MM.1S (cell line): Measurements from ENCODE around the gene DIO3.
"Not testable (repeated sequence)": the region's sequence is repeated elsewhere in the genome, so short reads cannot be mapped to it uniquely, and the experiment has no call there.

ENCODE experiments used
- DNase-seq: peaks from one replicate; pipeline ENCODE4 v3.0.0-alpha.2; 2015
- H2AFZ ChIP-seq: fragments of 300-600 bp; sonication (generic); 2 replicates; pipeline ENCODE4 v1.6.0; 2016; ENCODE audit warnings: antibody characterized with exemption, low read length
- H3F3A ChIP-seq: fragments of 300-600 bp; sonication (generic); 2 replicates; pipeline ENCODE4 v1.6.1; 2016; ENCODE audit warnings: mild to moderate bottlenecking, antibody characterized with exemption, low read length, moderate library complexity, mixed read lengths; ENCODE audit not compliant: insufficient read depth
- H3K27ac ChIP-seq: fragments of 300-600 bp; sonication (generic); 2 replicates; pipeline ENCODE4 v1.5.1; 2016; ENCODE audit warnings: mild to moderate bottlenecking, low read length
- H3K27me3 ChIP-seq: fragments of 300-600 bp; sonication (generic); replicated peaks from 2 replicates; pipeline ENCODE4 v1.6.0; 2016; ENCODE audit warnings: low read length; ENCODE audit not compliant: insufficient read depth
- H3K36me3 ChIP-seq: fragments of 300-600 bp; sonication (generic); replicated peaks from 2 replicates; pipeline ENCODE4 v1.6.1; 2016; ENCODE audit warnings: mild to moderate bottlenecking, low read length, mixed read lengths; ENCODE audit not compliant: insufficient read depth
- H3K4me1 ChIP-seq: fragments of 300-600 bp; sonication (generic); 2 replicates; pipeline ENCODE4 v1.6.1; 2016; ENCODE audit warnings: low read length, mixed read lengths
- H3K4me2 ChIP-seq: fragments of 300-600 bp; sonication (generic); 2 replicates; pipeline ENCODE4 v1.6.0; 2016; ENCODE audit warnings: low read depth, low read length
- H3K4me3 ChIP-seq: fragments of 300-600 bp; sonication (generic); 2 replicates; pipeline ENCODE4 v1.5.1; 2016; ENCODE audit warnings: low read length, mixed read lengths
- H3K79me2 ChIP-seq: fragments of 300-600 bp; sonication (generic); 2 replicates; pipeline ENCODE4 v1.6.1; 2016; ENCODE audit warnings: mixed run types, low read length, mixed read lengths
- H3K9ac ChIP-seq: fragments of 300-600 bp; sonication (generic); 2 replicates; pipeline ENCODE4 v1.6.1; 2016; ENCODE audit warnings: low read length, mixed read lengths
- H3K9me2 ChIP-seq: fragments of 300-600 bp; sonication (generic); replicated peaks from 2 replicates; pipeline ENCODE4 v1.6.1; 2016; ENCODE audit warnings: mild to moderate bottlenecking, low read length, mixed read lengths; ENCODE audit not compliant: insufficient read depth
- H3K9me3 ChIP-seq: fragments of 300-600 bp; sonication (generic); replicated peaks from 2 replicates; pipeline ENCODE4 v1.6.1; 2016; ENCODE audit warnings: mild to moderate bottlenecking, low read length, mixed read lengths; ENCODE audit not compliant: insufficient read depth
- H4K20me1 ChIP-seq: fragments of 300-600 bp; sonication (generic); 2 replicates; pipeline ENCODE4 v1.6.1; 2016; ENCODE audit warnings: mild to moderate bottlenecking, low read length, moderate library complexity, mixed read lengths; ENCODE audit not compliant: insufficient read depth
- CTCF ChIP-seq: fragments of 300-600 bp; sonication (generic); IDR thresholded peaks from 2 replicates; pipeline ENCODE4 v1.5.1; 2016; ENCODE audit warnings: antibody characterized with exemption, low read length, mixed read lengths
- EZH2 ChIP-seq: fragments of 300-600 bp; sonication (generic); optimal IDR thresholded peaks from 2 replicates; pipeline ENCODE3; 2017; ENCODE audit warnings: low read depth, mild to moderate bottlenecking, antibody characterized with exemption, low read length, mixed read lengths
- EZH2phosphoT487 ChIP-seq: fragments of 300-600 bp; sonication (generic); IDR thresholded peaks from 2 replicates; pipeline ENCODE4 v1.6.1; 2018; ENCODE audit warnings: antibody characterized with exemption, low read length

The DIO3 gene

GRCh38 chr14:101547961-101548669 is 13.2 kb upstream of the DIO3 start:
- H3K4me3 ChIP-seq, result no peak overlapping the region
- H3K4me2 ChIP-seq, result no peak overlapping the region
- no peaks in the 10 kb centered on the region; the same call in 1 of the 2 replicates for H3K27me3 ChIP-seq
- no peak overlapping the region for H3K27ac ChIP-seq
- H2AFZ ChIP-seq, result no peak overlapping the region
- no peaks in the 10 kb centered on the region for H3K36me3 ChIP-seq
- DNase-seq, result no peak
- H3K79me2 ChIP-seq, result no peaks in the 10 kb centered on the region
- no peak for TF ChIP-seq EZH2
- TF ChIP-seq EZH2phosphoT487, result no peak
- TF ChIP-seq CTCF, result no peak
- no peaks in the 10 kb centered on the region for H3K9me2 ChIP-seq
- H4K20me1 ChIP-seq, result no peaks in the 10 kb centered on the region
- no peaks in the 10 kb centered on the region for H3F3A ChIP-seq
- no peak overlapping the region for H3K9ac ChIP-seq
- no peaks in the 10 kb centered on the region for H3K9me3 ChIP-seq
- no peaks in the 10 kb centered on the region for H3K4me1 ChIP-seq

GRCh38 chr14:101548710-101549109 is 12.6 kb upstream of the DIO3 start:
- no peak for DNase-seq
- Histone ChIP-seq H2AFZ (no peak overlapping the region), H3K27ac (no peak overlapping the region), H3K36me3 (no peaks in the 10 kb centered on the region), H3K79me2 (no peaks in the 10 kb centered on the region), H3F3A (no peaks in the 10 kb centered on the region), H3K4me2 (no peak overlapping the region), H3K27me3 (no peaks in the 10 kb centered on the region; the same call in 1 of the 2 replicates), H3K9me2 (no peaks in the 10 kb centered on the region), H3K4me3 (no peak overlapping the region), H3K9me3 (no peaks in the 10 kb centered on the region), H3K4me1 (no peaks in the 10 kb centered on the region), H4K20me1 (no peaks in the 10 kb centered on the region), H3K9ac (no peak overlapping the region)
- TF ChIP-seq CTCF (no peak), EZH2phosphoT487 (no peak), EZH2 (no peak)

GRCh38 chr14:101549154-101549553 is 12.1 kb upstream of the DIO3 start:
- no peak for DNase-seq
- Histone ChIP-seq H4K20me1 (no peaks in the 10 kb centered on the region), H3K4me1 (no peaks in the 10 kb centered on the region), H3K9me2 (no peaks in the 10 kb centered on the region), H3K9me3 (no peaks in the 10 kb centered on the region), H3K36me3 (no peaks in the 10 kb centered on the region), H3K4me3 (no peak overlapping the region), H3K9ac (no peak overlapping the region), H3K4me2 (no peak overlapping the region), H3K27ac (no peak overlapping the region), H3K79me2 (no peaks in the 10 kb centered on the region), H3K27me3 (no peaks in the 10 kb centered on the region; the same call in 1 of the 2 replicates), H2AFZ (no peak overlapping the region), H3F3A (no peaks in the 10 kb centered on the region)
- TF ChIP-seq EZH2 (no peak), EZH2phosphoT487 (no peak), CTCF (no peak)

GRCh38 chr14:101550202-101550912 is 10.9 kb upstream of the DIO3 start:
- not testable (repeated sequence) for H3F3A ChIP-seq, H2AFZ ChIP-seq, H3K36me3 ChIP-seq, H4K20me1 ChIP-seq, H3K9me2 ChIP-seq, H3K9ac ChIP-seq, H3K9me3 ChIP-seq, H3K4me3 ChIP-seq, H3K27me3 ChIP-seq, H3K27ac ChIP-seq, H3K79me2 ChIP-seq, DNase-seq, H3K4me2 ChIP-seq, H3K4me1 ChIP-seq
